GM12878 (cell line): Measurements from ENCODE around the gene STEAP2. TPM values are rescaled to one million over a fixed set of nuclear protein-coding genes. Genes with fewer than 3 reads are reported as not detected.

Experiments
- ATF2 ChIP-seq: IDR thresholded peaks from 2 replicates; pipeline ENCODE4 v1.6.1; 2012; ENCODE audit warnings: low read length, inconsistent platforms
- ATF7 ChIP-seq: fragments of 450-650 bp; IDR thresholded peaks from 2 replicates; pipeline ENCODE4 v1.6.1; 2016; ENCODE audit warnings: low read depth, mild to moderate bottlenecking
- BACH1 ChIP-seq: fragments of 450-650 bp; IDR thresholded peaks from 2 replicates; pipeline ENCODE4 v1.6.1; 2017; ENCODE audit warnings: mild to moderate bottlenecking, borderline replicate concordance
- BCLAF1 ChIP-seq: fragments of 450-650 bp; IDR thresholded peaks from 2 replicates; pipeline ENCODE4 v1.6.1; 2017; ENCODE audit warnings: antibody characterized with exemption, mild to moderate bottlenecking, moderate library complexity
- CHD2 ChIP-seq: IDR thresholded peaks from 2 replicates; pipeline ENCODE4 v1.6.1; 2011; ENCODE audit warnings: low read depth, low read length, improper control_type of control experiment, borderline replicate concordance
- CREM ChIP-seq: IDR thresholded peaks from 2 replicates; pipeline ENCODE4 v1.6.1; 2014; ENCODE audit warnings: antibody characterized with exemption, low read depth
- EZH2 ChIP-seq: IDR thresholded peaks from 2 replicates; pipeline ENCODE4 v1.6.1; 2012; ENCODE audit warnings: low read depth, mild to moderate bottlenecking, control low read depth, inconsistent platforms, low read length, borderline replicate concordance; ENCODE audit not compliant: control insufficient read depth
- JUNB ChIP-seq: IDR thresholded peaks from 2 replicates; pipeline ENCODE4 v1.6.1; 2016; ENCODE audit warnings: antibody characterized with exemption, mild to moderate bottlenecking
- KAT2A ChIP-seq: conservative IDR thresholded peaks from 2 replicates; pipeline ENCODE4 v1.6.1; 2011; ENCODE audit warnings: low read depth, low read length; ENCODE audit not compliant: control insufficient read depth
- MEF2A ChIP-seq: IDR thresholded peaks from 2 replicates; pipeline ENCODE4 v1.6.1; 2011; ENCODE audit warnings: low read depth, mild to moderate bottlenecking, low read length, moderate library complexity; ENCODE audit not compliant: insufficient read depth
- MTA2 ChIP-seq: fragments of 450-650 bp; IDR thresholded peaks from 2 replicates; pipeline ENCODE4 v1.6.1; 2016; ENCODE audit warnings: low read depth, mild to moderate bottlenecking, moderate library complexity
- PAX8 ChIP-seq: fragments of 450-650 bp; IDR thresholded peaks from 2 replicates; pipeline ENCODE4 v1.6.1; 2017; ENCODE audit warnings: mild to moderate bottlenecking, moderate library complexity
- RAD51 ChIP-seq: fragments of 450-650 bp; IDR thresholded peaks from 2 replicates; pipeline ENCODE4 v1.6.1; 2016; ENCODE audit warnings: moderate library complexity, mild to moderate bottlenecking, inconsistent platforms
- SIX5 ChIP-seq: IDR thresholded peaks from 2 replicates; pipeline ENCODE4 v1.6.1; 2011; ENCODE audit warnings: mild to moderate bottlenecking, low read depth, low read length, moderate library complexity; ENCODE audit not compliant: severe bottlenecking
- TARDBP ChIP-seq: IDR thresholded peaks from 2 replicates; pipeline ENCODE4 v1.6.1; 2016; ENCODE audit warnings: borderline replicate concordance
- TCF12 ChIP-seq: IDR thresholded peaks from 2 replicates; pipeline ENCODE4 v1.6.1; 2011; ENCODE audit warnings: low read depth, mild to moderate bottlenecking, low read length
- TCF7 ChIP-seq: IDR thresholded peaks from 2 replicates; pipeline ENCODE4 v1.6.1; 2014; ENCODE audit warnings: antibody characterized with exemption, borderline replicate concordance
- USF2 ChIP-seq: IDR thresholded peaks from 2 replicates; pipeline ENCODE4 v1.6.1; 2011; ENCODE audit warnings: low read depth, low read length, improper control_type of control experiment, borderline replicate concordance
- ZBTB33 ChIP-seq: fragments of 450-650 bp; IDR thresholded peaks from 2 replicates; pipeline ENCODE4 v1.6.1; 2017; ENCODE audit warnings: mild to moderate bottlenecking
- polyA plus RNA-seq, 11 experiments: library from polyadenylated mRNA; depleted of rRNA in 4 of 11; unstranded in 6 of 11; stranded (reverse) in 5 of 11; fragments of >200 nt; fragmentation: Nextera tagmentation in 4 of 11; fragmentation: Illumina TruSeq in 1 of 11; extraction: Ambion mirVana in 4 of 11; extraction: Trizol in 1 of 11; gene quantifications; 1 replicate in 1 of 11; 2 replicates in 10 of 11; pipeline versions ENCODE4 v1.2.1 to v1.2.3, GENCODE V29; 2011 to 2016; ENCODE audit warnings: inconsistent platforms in 2 of 11, missing spikeins in 2 of 11, low read depth in 1 of 11
- total RNA-seq, 4 experiments: library from RNA; depleted of rRNA in 3 of 4; stranded (reverse); fragments of >200 nt in 3 of 4; fragmentation: Illumina TruSeq in 1 of 4; extraction: Trizol in 1 of 4; gene quantifications; 2 replicates each; pipeline versions ENCODE4 v1.2.1 to v1.2.3, GENCODE V29; 2013 to 2021
- TF ChIP-seq, protein P1 (sequence below): fragments of 150-350 bp; IDR thresholded peaks from 2 replicates; pipeline ENCODE4 v1.6.1; 2016; ENCODE audit warnings: low read depth, low read length

The STEAP2 gene
- total and polyA plus RNA-seq, 10 of the 15 experiments (the other 5 are each of a cell fraction or from before 2014, with no cell fraction given), result 0.64 to 17.6 (median 1.8) TPM

- TF ChIP-seq, protein P1, sequence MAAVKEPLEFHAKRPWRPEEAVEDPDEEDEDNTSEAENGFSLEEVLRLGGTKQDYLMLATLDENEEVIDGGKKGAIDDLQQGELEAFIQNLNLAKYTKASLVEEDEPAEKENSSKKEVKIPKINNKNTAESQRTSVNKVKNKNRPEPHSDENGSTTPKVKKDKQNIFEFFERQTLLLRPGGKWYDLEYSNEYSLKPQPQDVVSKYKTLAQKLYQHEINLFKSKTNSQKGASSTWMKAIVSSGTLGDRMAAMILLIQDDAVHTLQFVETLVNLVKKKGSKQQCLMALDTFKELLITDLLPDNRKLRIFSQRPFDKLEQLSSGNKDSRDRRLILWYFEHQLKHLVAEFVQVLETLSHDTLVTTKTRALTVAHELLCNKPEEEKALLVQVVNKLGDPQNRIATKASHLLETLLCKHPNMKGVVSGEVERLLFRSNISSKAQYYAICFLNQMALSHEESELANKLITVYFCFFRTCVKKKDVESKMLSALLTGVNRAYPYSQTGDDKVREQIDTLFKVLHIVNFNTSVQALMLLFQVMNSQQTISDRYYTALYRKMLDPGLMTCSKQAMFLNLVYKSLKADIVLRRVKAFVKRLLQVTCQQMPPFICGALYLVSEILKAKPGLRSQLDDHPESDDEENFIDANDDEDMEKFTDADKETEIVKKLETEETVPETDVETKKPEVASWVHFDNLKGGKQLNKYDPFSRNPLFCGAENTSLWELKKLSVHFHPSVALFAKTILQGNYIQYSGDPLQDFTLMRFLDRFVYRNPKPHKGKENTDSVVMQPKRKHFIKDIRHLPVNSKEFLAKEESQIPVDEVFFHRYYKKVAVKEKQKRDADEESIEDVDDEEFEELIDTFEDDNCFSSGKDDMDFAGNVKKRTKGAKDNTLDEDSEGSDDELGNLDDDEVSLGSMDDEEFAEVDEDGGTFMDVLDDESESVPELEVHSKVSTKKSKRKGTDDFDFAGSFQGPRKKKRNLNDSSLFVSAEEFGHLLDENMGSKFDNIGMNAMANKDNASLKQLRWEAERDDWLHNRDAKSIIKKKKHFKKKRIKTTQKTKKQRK, result no peak
- TF ChIP-seq SIX5, result no peak
- no peak for TF ChIP-seq TARDBP
- TF ChIP-seq JUNB, result peak; percentile 71
- no peak for TF ChIP-seq EZH2
- TF ChIP-seq PAX8, result no peak
- TF ChIP-seq BACH1, result peak; percentile 70; the same call in 1 of the 2 replicates
- peak; percentile 87 for TF ChIP-seq ATF7
- TF ChIP-seq MTA2, result peak; percentile 91
- no peak for TF ChIP-seq KAT2A
- TF ChIP-seq TCF12, result no peak
- TF ChIP-seq CREM, result peak; percentile 40; the same call in 1 of the 2 replicates
- TF ChIP-seq RAD51, result no peak
- TF ChIP-seq CHD2, result no peak
- no peak for TF ChIP-seq BCLAF1
- TF ChIP-seq MEF2A, result 0 out of 2 replicates have a peak, but pooled peaks have one; percentile 20
- no peak for TF ChIP-seq TCF7
- no peak for TF ChIP-seq ZBTB33
- 0 out of 2 replicates have a peak, but pooled peaks have one; percentile 45 for TF ChIP-seq ATF2
- no peak for TF ChIP-seq USF2
These were observed 32.8 kb upstream of the STEAP2 start (continued) for GRCh38 chr7:90178679-90179278.
